Parathyroid adenoma (tissue), 2 donors: ENCODE data around the gene HS3ST6.
"Not testable (repeated sequence)": the region's sequence is repeated elsewhere in the genome, so short reads cannot be mapped to it uniquely, and the experiment has no call there.

Experiments
- H2AFZ ChIP-seq: fragments of 300-600 bp; sonication (generic); one replicate; pipeline ENCODE4 v1.7.0; 2017; ENCODE audit warnings: antibody characterized with exemption, mild to moderate bottlenecking
- H3K27ac ChIP-seq: fragments of 300-600 bp; sonication (generic); one replicate; pipeline ENCODE4 v1.7.0; 2017
- H3K27me3 ChIP-seq: fragments of 300-600 bp; sonication (generic); one replicate; pipeline ENCODE4 v1.7.0; 2017; ENCODE audit warnings: low read length; ENCODE audit not compliant: control insufficient read depth, insufficient read depth
- H3K36me3 ChIP-seq: fragments of 300-600 bp; sonication (generic); one replicate; pipeline ENCODE4 v1.7.0; 2017; ENCODE audit warnings: low read length; ENCODE audit not compliant: control insufficient read depth, insufficient read depth
- H3K4me1 ChIP-seq: fragments of 300-600 bp; sonication (generic); one replicate; pipeline ENCODE4 v1.7.0; 2017; ENCODE audit warnings: control low read depth
- H3K4me2 ChIP-seq: fragments of 300-600 bp; sonication (generic); one replicate; pipeline ENCODE4 v1.7.0; 2017; ENCODE audit warnings: low read length
- H3K4me3 ChIP-seq: fragments of 300-600 bp; sonication (generic); one replicate; pipeline ENCODE4 v1.7.0; 2017; ENCODE audit warnings: low read depth, low read length
- H3K79me2 ChIP-seq: fragments of 300-600 bp; sonication (generic); one replicate; pipeline ENCODE4 v1.7.0; 2017; ENCODE audit warnings: control low read depth
- H3K9ac ChIP-seq: fragments of 300-600 bp; sonication (generic); one replicate; pipeline ENCODE4 v1.7.0; 2017; ENCODE audit warnings: mild to moderate bottlenecking
- H3K9me3 ChIP-seq: fragments of 300-600 bp; sonication (generic); one replicate; pipeline ENCODE4 v1.7.0; 2017; ENCODE audit warnings: low read length; ENCODE audit not compliant: control insufficient read depth
- CTCF ChIP-seq: fragments of 300-600 bp; sonication (generic); IDR thresholded peaks from one replicate; pipeline ENCODE4 v1.7.0; 2017; ENCODE audit warnings: antibody characterized with exemption, mild to moderate bottlenecking
- donor health status: primary hyperparathyroidism.

HS3ST6 gene

GRCh38 chr16:1878256-1878655 lies 40.0 kb downstream of the HS3ST6 start:
- no peaks in the 10 kb centered on the region for H3K27me3 ChIP-seq
- H2AFZ ChIP-seq, result no peak overlapping the region
- H3K9ac ChIP-seq, result no peak overlapping the region
- H3K36me3 ChIP-seq, result no peaks in the 10 kb centered on the region
- H3K79me2 ChIP-seq, result no peaks in the 10 kb centered on the region
- no peak overlapping the region for H3K4me2 ChIP-seq
- no peak overlapping the region for H3K4me3 ChIP-seq
- H3K9me3 ChIP-seq, result no peaks in the 10 kb centered on the region
- no peak overlapping the region for H3K27ac ChIP-seq
- no peaks in the 10 kb centered on the region for H3K4me1 ChIP-seq
- no peak for TF ChIP-seq CTCF

GRCh38 chr16:1877804-1878203 lies 40.4 kb downstream of the HS3ST6 start:
- Histone ChIP-seq H3K27me3 (no peaks in the 10 kb centered on the region), H2AFZ (no peak overlapping the region), H3K4me2 (no peak overlapping the region), H3K4me1 (no peaks in the 10 kb centered on the region), H3K9me3 (no peaks in the 10 kb centered on the region), H3K9ac (no peak overlapping the region), H3K4me3 (no peak overlapping the region), H3K79me2 (no peaks in the 10 kb centered on the region), H3K36me3 (no peaks in the 10 kb centered on the region), H3K27ac (no peak overlapping the region)
- TF ChIP-seq CTCF, result no peak

GRCh38 chr16:1877089-1877488 lies 41.1 kb downstream of the HS3ST6 start:
- Histone ChIP-seq H3K4me1 (no peaks in the 10 kb centered on the region), H3K36me3 (no peaks in the 10 kb centered on the region), H3K27me3 (no peaks in the 10 kb centered on the region), H3K27ac (no peak overlapping the region), H3K79me2 (no peaks in the 10 kb centered on the region), H3K9me3 (no peaks in the 10 kb centered on the region), H3K9ac (no peak overlapping the region), H3K4me2 (no peak overlapping the region), H3K4me3 (no peak overlapping the region), H2AFZ (no peak overlapping the region)
- no peak for TF ChIP-seq CTCF

GRCh38 chr16:1876468-1876867 lies 41.7 kb downstream of the HS3ST6 start:
- H3K4me2 ChIP-seq, result no peak overlapping the region
- no peak overlapping the region for H3K27ac ChIP-seq
- no peaks in the 10 kb centered on the region for H3K27me3 ChIP-seq
- no peak overlapping the region for H2AFZ ChIP-seq
- no peak for TF ChIP-seq CTCF
- no peak overlapping the region for H3K9ac ChIP-seq
- H3K9me3 ChIP-seq, result no peaks in the 10 kb centered on the region
- H3K79me2 ChIP-seq, result no peaks in the 10 kb centered on the region
- H3K4me1 ChIP-seq, result no peaks in the 10 kb centered on the region
- H3K4me3 ChIP-seq, result no peak overlapping the region
- no peaks in the 10 kb centered on the region for H3K36me3 ChIP-seq

- not testable (repeated sequence) for H2AFZ ChIP-seq, H3K4me1 ChIP-seq, H3K79me2 ChIP-seq, H3K36me3 ChIP-seq, H3K27ac ChIP-seq, H3K4me3 ChIP-seq, H3K9me3 ChIP-seq, H3K9ac ChIP-seq, H3K27me3 ChIP-seq, H3K4me2 ChIP-seq
Measured at GRCh38 chr16:1876066-1876465, 42.1 kb downstream of the HS3ST6 start.
